IMR-90 (cell line): Measurements from ENCODE around the gene PABPC1L2A. TPM values are rescaled to one million over a fixed set of nuclear protein-coding genes. Genes with fewer than 3 reads are reported as not detected.
"Not testable (repeated sequence)": the region's sequence is repeated elsewhere in the genome, so short reads cannot be mapped to it uniquely, and the experiment has no call there.

Source experiments
- ATAC-seq: fragments of 200-7000 bp; cut with Tn5 transposase; 2 replicates; pipeline ENCODE4 v1.9.1; 2020; ENCODE audit warnings: low read depth, mild to moderate bottlenecking, moderate library complexity
- BruUV-seq: library from RNA; stranded (reverse); fragments of 400-500 nt; replicated peaks from 2 replicates; lab custom pipeline; 2021; lab: Mats Ljungman, UMichigan
- CTCF ChIA-PET: fragments of 300-600 bp; formaldehyde crosslinking; extraction: SDS; loops from one replicate; lab custom pipeline; 2021; ENCODE audit warnings: antibody characterized with exemption; lab: Yijun Ruan, JAX
- POLR2A ChIA-PET: fragments of 300-600 bp; sonication (Branson Sonifier 250); formaldehyde crosslinking; loops from one replicate; lab custom pipeline; 2022; ENCODE audit warnings: antibody characterized with exemption; ENCODE audit not compliant: unreplicated experiment; lab: Charles Lee
- DNase-seq: peaks from one replicate; pipeline ENCODE4 v3.0.0; 2013
- H2AFZ ChIP-seq: replicated peaks from 2 replicates; pipeline ENCODE3; 2013; ENCODE audit warnings: low read length, mild to moderate bottlenecking; ENCODE audit not compliant: poor library complexity
- H2AK5ac ChIP-seq: 2 replicates; pipeline ENCODE4 v1.6.1; 2013; ENCODE audit warnings: low read depth, low read length, inconsistent platforms
- H2AK9ac ChIP-seq: replicated peaks from 2 replicates; pipeline ENCODE3; 2013; ENCODE audit warnings: mild to moderate bottlenecking, low read depth, low read length, moderate library complexity; ENCODE audit not compliant: poor library complexity
- H2BK120ac ChIP-seq: 2 replicates; pipeline ENCODE4 v1.6.1; 2013; ENCODE audit warnings: low read depth, low read length, inconsistent platforms
- H2BK15ac ChIP-seq: 3 replicates; pipeline ENCODE4 v1.6.1; 2013; ENCODE audit warnings: low read depth, low read length, inconsistent platforms
- H2BK20ac ChIP-seq: 2 replicates; pipeline ENCODE4 v1.6.1; 2013; ENCODE audit warnings: low read depth, mild to moderate bottlenecking, inconsistent platforms, low read length, moderate library complexity
- H2BK5ac ChIP-seq: 2 replicates; pipeline ENCODE4 v1.6.1; 2013; ENCODE audit warnings: mild to moderate bottlenecking, low read depth, low read length, inconsistent platforms; ENCODE audit not compliant: poor library complexity, severe bottlenecking
- H3K14ac ChIP-seq: replicated peaks from 2 replicates; pipeline ENCODE4 v1.6.1; 2013; ENCODE audit warnings: low read depth, low read length, inconsistent platforms
- H3K18ac ChIP-seq: 2 replicates; pipeline ENCODE4 v1.6.1; 2013; ENCODE audit warnings: low read depth, low read length, control low read depth
- H3K23ac ChIP-seq: 2 replicates; pipeline ENCODE4 v1.6.1; 2013; ENCODE audit warnings: low read depth, low read length, inconsistent platforms
- H3K27ac ChIP-seq: 2 replicates; pipeline ENCODE4 v1.5.1; 2013; ENCODE audit warnings: mild to moderate bottlenecking, control low read depth, low read length; ENCODE audit not compliant: insufficient read depth
- H3K27me3 ChIP-seq: 2 replicates; pipeline ENCODE4 v1.6.1; 2013; ENCODE audit warnings: low read length; ENCODE audit not compliant: control insufficient read depth, insufficient read depth
- H3K36me3 ChIP-seq: 2 replicates; pipeline ENCODE4 v1.6.1; 2013; ENCODE audit warnings: low read length, mixed read lengths; ENCODE audit not compliant: control insufficient read depth, insufficient read depth
- H3K4ac ChIP-seq: 2 replicates; pipeline ENCODE4 v1.6.1; 2013; ENCODE audit warnings: low read depth, low read length, inconsistent platforms
- H3K4me1 ChIP-seq: 2 replicates; pipeline ENCODE4 v1.6.1; 2013; ENCODE audit warnings: low read length, mixed read lengths; ENCODE audit not compliant: control insufficient read depth, insufficient read depth
- H3K4me2 ChIP-seq: 2 replicates; pipeline ENCODE4 v1.6.1; 2013; ENCODE audit warnings: low read depth, mild to moderate bottlenecking, control low read depth, low read length, moderate library complexity
- H3K4me3 ChIP-seq: 2 replicates; pipeline ENCODE4 v1.5.1; 2013; ENCODE audit warnings: low read depth, mild to moderate bottlenecking, control low read depth, low read length, moderate library complexity; ENCODE audit not compliant: insufficient read depth
- H3K56ac ChIP-seq: 2 replicates; pipeline ENCODE4 v1.6.1; 2013; ENCODE audit warnings: low read length, inconsistent platforms; ENCODE audit not compliant: insufficient read depth; ENCODE audit errors: extremely low read depth
- H3K79me1 ChIP-seq, 2 experiments: 2 replicates each; pipeline ENCODE4 v1.6.1; 2013; ENCODE audit warnings: low read length in 2 of 2, inconsistent platforms in 1 of 2, low read depth in 1 of 2
- H3K9ac ChIP-seq: 2 replicates; pipeline ENCODE4 v1.6.1; 2013; ENCODE audit warnings: low read depth, low read length, control low read depth
- H3K9me1 ChIP-seq: 2 replicates; pipeline ENCODE4 v1.6.1; 2013; ENCODE audit warnings: low read length, inconsistent platforms; ENCODE audit not compliant: insufficient read depth
- H3K9me3 ChIP-seq: 2 replicates; pipeline ENCODE4 v1.6.1; 2013; ENCODE audit warnings: low read length; ENCODE audit not compliant: control insufficient read depth, insufficient read depth
- H4K20me1 ChIP-seq: 2 replicates; pipeline ENCODE4 v1.6.1; 2013; ENCODE audit warnings: low read length, inconsistent platforms; ENCODE audit not compliant: insufficient read depth
- H4K5ac ChIP-seq: 2 replicates; pipeline ENCODE4 v1.6.1; 2013; ENCODE audit warnings: mild to moderate bottlenecking, low read depth, low read length, control low read depth
- H4K8ac ChIP-seq, 2 experiments: 2 replicates each; pipeline ENCODE4 v1.6.1; 2013; ENCODE audit warnings: low read depth in 2 of 2, low read length in 2 of 2, control low read depth in 1 of 2, inconsistent platforms in 1 of 2
- H4K91ac ChIP-seq: 2 replicates; pipeline ENCODE4 v1.6.1; 2013; ENCODE audit warnings: low read depth, low read length, inconsistent platforms; ENCODE audit not compliant: insufficient read depth
- WGBS, 2 experiments: methylation state at CpG; one replicate each; pipeline versions ENCODE4 v1.1.5 to v1.1.7; 2013; ENCODE audit warnings: missing lambda C conversion rate in 2 of 2; ENCODE audit not compliant: insufficient read length in 1 of 2; ENCODE audit errors: extremely low coverage in 2 of 2; 5-methylcytosine and 5-hydroxymethylcytosine counted together
- dilution Hi-C: fragments of 300-500 bp; cut with HindIII; formaldehyde crosslinking; loops from one replicate; pipeline ENCODE4 v1.14.3; 2018; ENCODE audit warnings: low sequenced_read_pairs; ENCODE audit not compliant: unreplicated experiment
- in situ Hi-C: fragments of 300-500 bp; cut with MboI; formaldehyde crosslinking; loops from 3 replicates; pipeline ENCODE4 v1.14.3; 2019; ENCODE audit warnings: low sequenced_read_pairs, inconsistent platforms, mixed read lengths
- intact Hi-C: fragments of 100-400 bp; cut with micrococcal nuclease; formaldehyde crosslinking; loops from 2 replicates; pipeline ENCODE4 v1.10.0; 2022
- polyA plus RNA-seq, 3 experiments: library from polyadenylated mRNA; depleted of rRNA; stranded (reverse); fragments of >200 nt; gene quantifications; 2 replicates each; pipeline ENCODE4 v1.2.3, GENCODE V29; 2012; ENCODE audit warnings: low replicate concordance in 1 of 3
- total RNA-seq: library from RNA; depleted of rRNA; stranded (reverse); fragments of >200 nt; gene quantifications from 2 replicates; pipeline ENCODE4 v1.2.3, GENCODE V29; 2012

PABPC1L2A gene
- total and polyA plus RNA-seq, 2 of the 4 experiments (the other 2 are of a cell fraction), result not detected

DNA sequence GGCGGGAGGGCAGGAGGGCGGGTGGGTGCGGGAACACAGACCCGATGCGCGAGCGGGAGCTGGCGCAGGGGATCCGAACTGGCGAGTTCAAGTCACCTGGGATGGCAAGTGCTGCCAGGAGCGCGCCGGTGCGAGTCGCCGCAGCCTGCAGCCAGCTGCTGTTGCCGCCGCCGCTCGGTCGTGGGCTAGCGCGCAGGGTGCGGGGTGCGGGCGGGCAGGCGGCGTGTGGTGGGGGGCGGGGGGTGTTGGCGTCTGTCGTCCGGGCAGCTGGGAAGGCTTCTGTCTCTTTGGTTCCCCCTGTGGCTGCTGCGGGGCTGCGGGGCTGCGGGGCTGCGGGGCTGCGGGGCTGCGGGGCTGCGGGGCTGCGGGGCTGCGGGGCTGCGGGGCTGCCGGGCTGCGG lies 572 bp upstream of the PABPC1L2A start:
- H3K18ac ChIP-seq, H3K27me3 ChIP-seq, H3K14ac ChIP-seq, H3K9ac ChIP-seq, H4K20me1 ChIP-seq, H3K4me2 ChIP-seq, POLR2A ChIA-PET, H3K9me1 ChIP-seq, H4K8ac ChIP-seq, BruUV-seq, H3K27ac ChIP-seq, H3K4ac ChIP-seq, CTCF ChIA-PET, in situ Hi-C loops, ATAC-seq, H2AK5ac ChIP-seq, H3K23ac ChIP-seq, dilution Hi-C loops, H3K9me3 ChIP-seq, H2BK15ac ChIP-seq, H3K79me1 ChIP-seq, DNase-seq, H3K36me3 ChIP-seq, H2AK9ac ChIP-seq, H2BK5ac ChIP-seq, H3K4me3 ChIP-seq, H3K56ac ChIP-seq, H2BK120ac ChIP-seq, H4K5ac ChIP-seq, H4K91ac ChIP-seq, H2BK20ac ChIP-seq, H2AFZ ChIP-seq, H3K4me1 ChIP-seq: not testable (repeated sequence)
- no CpG with 5 or more reads among the region's 44 CpGs for WGBS, 2 experiments
- intact Hi-C loops, result loop anchor here (10.0 kb wide), 2 partner anchors 775 to 1265 kb away; partner anchors contain the start of gene XIST

DNA sequence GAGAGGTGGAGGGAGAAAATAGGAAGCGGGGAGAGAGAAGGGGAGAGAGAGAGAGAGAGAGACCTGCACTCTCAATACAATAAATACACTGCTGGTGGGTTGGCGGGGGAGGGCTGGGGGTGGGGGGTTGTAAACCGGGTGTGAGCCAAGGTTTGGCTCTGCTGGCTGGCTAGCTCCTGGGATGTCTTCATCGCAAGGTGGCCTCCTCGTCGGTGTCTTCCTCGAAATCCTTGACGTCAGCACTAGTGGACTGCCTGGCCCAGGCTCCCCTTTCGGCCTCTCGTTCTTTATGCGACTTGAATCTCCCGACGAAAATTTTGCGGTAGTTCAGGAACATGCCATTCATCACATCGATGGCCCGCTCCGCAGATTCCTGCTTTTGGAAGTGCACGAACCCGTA lies 715 bp downstream of the PABPC1L2A start:
- H3K4me2 ChIP-seq, H3K23ac ChIP-seq, H2AK5ac ChIP-seq, H3K27ac ChIP-seq, H3K9me3 ChIP-seq, CTCF ChIA-PET, H2AFZ ChIP-seq, H2BK20ac ChIP-seq, intact Hi-C loops, H2AK9ac ChIP-seq, H3K9ac ChIP-seq, H4K91ac ChIP-seq, in situ Hi-C loops, ATAC-seq, H3K56ac ChIP-seq, dilution Hi-C loops, H3K14ac ChIP-seq, H3K4ac ChIP-seq, BruUV-seq, H4K20me1 ChIP-seq, H2BK15ac ChIP-seq, DNase-seq, H3K18ac ChIP-seq, H3K27me3 ChIP-seq, H3K9me1 ChIP-seq, H3K36me3 ChIP-seq, H3K4me1 ChIP-seq, H2BK5ac ChIP-seq, H3K79me1 ChIP-seq, H2BK120ac ChIP-seq, POLR2A ChIA-PET, H3K4me3 ChIP-seq, H4K5ac ChIP-seq, H4K8ac ChIP-seq: not testable (repeated sequence)
- WGBS, 2 experiments, result no CpG with 5 or more reads among the region's 19 CpGs
